H1 (cell line): ENCODE results near the gene KCNAB2. TPM values are rescaled to one million over a fixed set of nuclear protein-coding genes. Genes with fewer than 3 reads are reported as not detected.

ENCODE experiments used
- CTCF ChIA-PET: fragments of 300-600 bp; sonication (Branson Sonifier 250); formaldehyde crosslinking; loops from one replicate; lab custom pipeline; 2021; ENCODE audit not compliant: partially characterized antibody; lab: Charles Lee
- POLR2A ChIA-PET: fragments of 300-600 bp; sonication (Branson Sonifier 250); formaldehyde crosslinking; loops from one replicate; lab custom pipeline; 2021; ENCODE audit warnings: inconsistent platforms; ENCODE audit not compliant: partially characterized antibody; lab: Charles Lee
- DNase-seq, 2 experiments: peaks; one replicate each; pipeline versions ENCODE4 v3.0.0 to v3.0.0-alpha.2; 2010 to 2022; ENCODE audit warnings: low spot score in 2 of 2, low read depth in 1 of 2, mixed read lengths in 1 of 2
- FAIRE-seq: peaks from 2 replicates; lab custom pipeline; 2011; peaks lifted over from hg19 to GRCh38; lab: Jason Lieb, UNC
- H2AFZ ChIP-seq: 2 replicates; pipeline ENCODE4 v1.8.1; 2012; ENCODE audit warnings: low read length, inconsistent platforms
- H2AK5ac ChIP-seq: 2 replicates; pipeline ENCODE4 v1.6.1; 2013; ENCODE audit warnings: low read depth, low read length
- H2BK120ac ChIP-seq: replicated peaks from 2 replicates; pipeline ENCODE3; 2013; ENCODE audit warnings: low read depth, low read length, inconsistent platforms
- H2BK12ac ChIP-seq: 2 replicates; pipeline ENCODE4 v1.6.1; 2013; ENCODE audit warnings: low read depth, low read length
- H2BK15ac ChIP-seq: 2 replicates; pipeline ENCODE4 v1.6.1; 2013; ENCODE audit warnings: low read length
- H2BK20ac ChIP-seq: 2 replicates; pipeline ENCODE4 v1.6.1; 2013; ENCODE audit warnings: low read length
- H2BK5ac ChIP-seq: 2 replicates; pipeline ENCODE4 v1.6.1; 2013; ENCODE audit warnings: low read depth, low read length
- H3K14ac ChIP-seq: 2 replicates; pipeline ENCODE4 v1.6.1; 2013; ENCODE audit warnings: inconsistent platforms; ENCODE audit not compliant: insufficient read length
- H3K18ac ChIP-seq: 2 replicates; pipeline ENCODE4 v1.6.1; 2013; ENCODE audit warnings: low read length; ENCODE audit errors: extremely low read depth
- H3K23ac ChIP-seq: 2 replicates; pipeline ENCODE4 v1.6.1; 2013; ENCODE audit warnings: inconsistent platforms; ENCODE audit not compliant: insufficient read length
- H3K23me2 ChIP-seq: 2 replicates; pipeline ENCODE4 v1.6.1; 2013; ENCODE audit warnings: low read depth, low read length
- H3K27ac ChIP-seq: 2 replicates; pipeline ENCODE4 v1.6.1; 2011; ENCODE audit warnings: low read depth, low read length, inconsistent platforms
- H3K27me3 ChIP-seq, 4 experiments: replicated peaks in 1 of 4; 1 replicate in 1 of 4; 2 replicates in 3 of 4; pipeline versions ENCODE4 v1.6.1 to v1.8.1; 2011 to 2013; ENCODE audit warnings: low read length in 3 of 4, mild to moderate bottlenecking in 3 of 4, inconsistent platforms in 2 of 4, mixed read lengths in 2 of 4, moderate library complexity in 1 of 4; ENCODE audit not compliant: control insufficient read depth in 3 of 4, insufficient read depth in 3 of 4; ENCODE audit errors: extremely low read depth in 1 of 4
- H3K36me3 ChIP-seq, 4 experiments: 2 replicates each; pipeline versions ENCODE4 v1.6.1 to v1.8.1; 2011 to 2013; ENCODE audit warnings: mild to moderate bottlenecking in 4 of 4, low read length in 3 of 4, moderate library complexity in 2 of 4, control low read depth in 1 of 4, inconsistent platforms in 1 of 4; ENCODE audit not compliant: insufficient read depth in 4 of 4, control insufficient read depth in 2 of 4
- H3K4ac ChIP-seq: replicated peaks from 2 replicates; pipeline ENCODE3; 2013; ENCODE audit warnings: low read length, low read depth, mixed read lengths, inconsistent platforms; ENCODE audit not compliant: insufficient read length
- H3K4me1 ChIP-seq, 4 experiments: replicated peaks in 1 of 4; 1 replicate in 1 of 4; 2 replicates in 3 of 4; pipeline versions ENCODE4 v1.6.1 to v1.8.1; 2011 to 2013; ENCODE audit warnings: low read length in 3 of 4, inconsistent platforms in 2 of 4, mixed read lengths in 1 of 4; ENCODE audit not compliant: insufficient read depth in 4 of 4, control insufficient read depth in 3 of 4
- H3K4me2 ChIP-seq, 2 experiments: 2 replicates each; pipeline versions ENCODE4 v1.6.1 to v1.8.1; 2011 to 2013; ENCODE audit warnings: low read depth in 2 of 2, low read length in 2 of 2, control low read depth in 1 of 2, inconsistent platforms in 1 of 2, mild to moderate bottlenecking in 1 of 2; ENCODE audit not compliant: insufficient read depth in 1 of 2
- H3K4me3 ChIP-seq, 4 experiments: fragments of 200-600, 300-600 bp in 1 of 4; sonication (generic), shearing (Covaris generic), sonication (Bioruptor Twin) in 1 of 4; 2 replicates each; pipeline versions ENCODE4 v1.5.1 to v1.8.1; 2011 to 2016; ENCODE audit warnings: low read length in 4 of 4, low read depth in 3 of 4, control low read depth in 2 of 4, inconsistent platforms in 2 of 4, mild to moderate bottlenecking in 2 of 4, mixed read lengths in 1 of 4, moderate library complexity in 1 of 4; ENCODE audit not compliant: insufficient read depth in 2 of 4; ENCODE audit errors: extremely low read depth in 1 of 4
- H3K56ac ChIP-seq: replicated peaks from 2 replicates; pipeline ENCODE3; 2013; ENCODE audit warnings: low read depth, mild to moderate bottlenecking, mixed read lengths, low read length, inconsistent platforms; ENCODE audit not compliant: insufficient read length
- H3K79me1 ChIP-seq: 2 replicates; pipeline ENCODE4 v1.6.1; 2013; ENCODE audit warnings: low read depth, low read length, control low read depth
- H3K79me2 ChIP-seq, 2 experiments: 2 replicates each; pipeline versions ENCODE4 v1.6.1 to v1.8.1; 2012 to 2013; ENCODE audit warnings: low read length in 2 of 2, mild to moderate bottlenecking in 2 of 2, inconsistent platforms in 1 of 2; ENCODE audit not compliant: insufficient read depth in 2 of 2, control insufficient read depth in 1 of 2
- H3K9ac ChIP-seq, 4 experiments: replicated peaks in 1 of 4; 1 replicate in 1 of 4; 2 replicates in 3 of 4; pipeline versions ENCODE4 v1.6.1 to v1.8.1; 2011 to 2013; ENCODE audit warnings: low read depth in 3 of 4, low read length in 3 of 4, control low read depth in 2 of 4, mild to moderate bottlenecking in 2 of 4, moderate library complexity in 2 of 4, inconsistent platforms in 1 of 4; ENCODE audit errors: extremely low read depth in 1 of 4
- H3K9me3 ChIP-seq, 2 experiments: 2 replicates each; pipeline versions ENCODE4 v1.6.1 to v1.8.1; 2012 to 2013; ENCODE audit warnings: mild to moderate bottlenecking in 2 of 2, moderate library complexity in 2 of 2, control low read depth in 1 of 2, inconsistent platforms in 1 of 2, low read depth in 1 of 2, low read length in 1 of 2, mixed read lengths in 1 of 2; ENCODE audit not compliant: insufficient read depth in 2 of 2
- H4K20me1 ChIP-seq, 2 experiments: replicated peaks in 1 of 2; 2 replicates each; pipeline versions ENCODE3 to v1.8.1; 2011 to 2013; ENCODE audit warnings: inconsistent platforms in 2 of 2, low read length in 2 of 2, mild to moderate bottlenecking in 1 of 2; ENCODE audit not compliant: insufficient read depth in 2 of 2, control insufficient read depth in 1 of 2
- H4K5ac ChIP-seq: 2 replicates; pipeline ENCODE4 v1.6.1; 2013; ENCODE audit warnings: low read length, low read depth, mixed read lengths, inconsistent platforms; ENCODE audit not compliant: insufficient read length
- H4K8ac ChIP-seq: 2 replicates; pipeline ENCODE4 v1.8.0; 2013; ENCODE audit warnings: mild to moderate bottlenecking, moderate library complexity, low read length, inconsistent platforms; ENCODE audit not compliant: insufficient read depth; ENCODE audit errors: extremely low read depth
- H4K91ac ChIP-seq: replicated peaks from 2 replicates; pipeline ENCODE3; 2013; ENCODE audit warnings: low read length, mixed read lengths, inconsistent platforms; ENCODE audit not compliant: insufficient read length
- PHF8 ChIP-seq: fragments of 200-600 bp; sonication (generic); conservative IDR thresholded peaks from 2 replicates; pipeline ENCODE4 v1.7.1; 2012; ENCODE audit warnings: low read depth, mild to moderate bottlenecking, inconsistent platforms, low read length, moderate library complexity
- RNF2 ChIP-seq: fragments of 200-900, 300-1000 bp; sonication (generic); IDR thresholded peaks from 2 replicates; pipeline ENCODE4 v1.7.1; 2016; ENCODE audit warnings: borderline replicate concordance, low read depth, mild to moderate bottlenecking, antibody characterized with exemption, low read length; ENCODE audit not compliant: poor library complexity, severe bottlenecking; ENCODE audit errors: missing control alignments
- WGBS, 2 experiments: shearing (Covaris generic) in 1 of 2; methylation state at CpG; one replicate each; pipeline versions ENCODE4 v1.1.6 to v1.1.7; 2013 to 2015; ENCODE audit warnings: low lambda C conversion rate in 2 of 2, mixed read lengths in 2 of 2, inconsistent platforms in 1 of 2, low coverage in 1 of 2, missing lambda C conversion rate in 1 of 2; ENCODE audit not compliant: insufficient replicate concordance in 2 of 2, insufficient coverage in 1 of 2, insufficient read length in 1 of 2; ENCODE audit errors: extremely low coverage in 1 of 2, missing lambda C conversion rate in 1 of 2; 5-methylcytosine and 5-hydroxymethylcytosine counted together
- polyA plus RNA-seq, 7 experiments: library from polyadenylated mRNA; depleted of rRNA in 3 of 7; stranded (reverse) in 5 of 7; unstranded in 2 of 7; fragments of >200 nt in 5 of 7; fragments of 200-250 nt in 2 of 7; gene quantifications; 1 replicate in 5 of 7; 2 replicates in 1 of 7; 4 replicates in 1 of 7; pipeline versions ENCODE4 v1.2.1 to v1.2.3, GENCODE V29; 2011 to 2013; ENCODE audit warnings: missing spikeins in 2 of 7, mixed read lengths in 2 of 7
- total RNA-seq: library from RNA; stranded (reverse); fragmentation: NEBNext Ultra II Directional; extraction: Animal tissue kit (Norgen Biotek cat#: 25700); gene quantifications from 2 replicates; pipeline ENCODE4 v1.2.1, GENCODE V29; 2021

KCNAB2 gene
- total and polyA plus RNA-seq, 2 of the 8 experiments (the other 6 are each of a cell fraction or from before 2014, with no cell fraction given): 4.5 to 7.0 TPM

DNA sequence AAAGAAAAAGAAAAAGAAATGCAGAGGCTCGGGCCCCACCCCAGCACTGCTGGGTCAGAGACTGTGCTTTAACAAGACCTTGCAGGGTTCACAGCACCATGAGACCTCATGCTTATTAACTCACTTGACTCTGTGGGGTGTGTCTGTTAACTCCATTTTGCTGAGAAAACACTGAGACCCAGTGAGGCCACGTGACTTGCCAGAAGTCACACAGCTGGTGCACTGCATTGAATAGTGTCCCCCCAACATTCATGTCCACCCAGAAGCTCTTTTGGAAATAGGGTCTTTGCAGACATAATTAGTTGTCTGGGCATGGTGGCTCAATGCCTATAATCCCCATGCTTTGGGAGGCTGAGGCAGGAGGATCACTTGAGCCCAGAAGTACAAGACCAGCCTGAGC lies 94.7 kb downstream of the KCNAB2 start:
- Histone ChIP-seq H4K8ac (no peak overlapping the region), H2BK5ac (no peak overlapping the region), H3K4me3 (no peak overlapping the region), H3K14ac (no peak overlapping the region), H3K9me3 (no peaks in the 10 kb centered on the region), H3K4me2 (no peak overlapping the region), H3K56ac (no peak overlapping the region), H3K27ac (no peak overlapping the region), H4K5ac (no peak overlapping the region), H2AK5ac (no peak overlapping the region), H4K91ac (no peak overlapping the region), H3K9ac (no peak overlapping the region), H3K4me1 (peaks cover 0 to 11% (median under 1%) of the 10 kb centered on the region in 4 experiments; a peak in 2 of 7 replicates), H2AFZ (no peak overlapping the region), H3K23me2 (no peaks in the 10 kb centered on the region), H3K79me2 (no peaks in the 10 kb centered on the region), H3K79me1 (no peaks in the 10 kb centered on the region), H2BK20ac (no peak overlapping the region), H2BK15ac (no peak overlapping the region), H3K18ac (no peak overlapping the region), H2BK12ac (no peak overlapping the region), H4K20me1 (no peaks in the 10 kb centered on the region), H3K4ac (no peak overlapping the region), H3K27me3 (no peaks in the 10 kb centered on the region; a peak in 1 of 7 replicates), H3K36me3 (no peaks in the 10 kb centered on the region; a peak in 1 of 8 replicates), H2BK120ac (no peak overlapping the region), H3K23ac (no peak overlapping the region)
- FAIRE-seq (no peak), DNase-seq (no peak)
- ChIA-PET POLR2A (no interaction called here), CTCF (interaction anchor here (1.1 to 2.8 kb wide), 12 partner anchors 8 to 87 kb away, joined by 4 to 12 read pairs (median 6); no protein-coding TSS in a partner anchor)
- WGBS, 2 experiments: 82% methylated on average over 2 of the region's 2 CpGs; no CpG with 5 or more reads in 1 of the 2 experiments
- no peak for TF ChIP-seq PHF8
- TF ChIP-seq RNF2: no peak
